Left lung (tissue), 14 donors: ENCODE measurements around the gene GPX8. TPM values are rescaled to one million over a fixed set of nuclear protein-coding genes. Genes with fewer than 3 reads are reported as not detected.
A peak's percentile ranks its signal among the peaks of the same experiment; 100 is the strongest.

Experiments used
- ATAC-seq: fragments of 200-7000 bp; cut with Tn5 transposase; one replicate; pipeline ENCODE4 v1.9.1; 2020; ENCODE audit warnings: moderate library complexity
- DNase-seq, 4 donors: peaks; one replicate each; pipeline ENCODE4 v3.0.0-alpha.2; 2013 to 2020
- H3K27ac ChIP-seq, 2 donors: fragments of 200-600 bp; sonication (generic) in 1 of 2; one replicate each; pipeline versions ENCODE4 v1.5.0 to v1.8.0; 2020 to 2021
- H3K27me3 ChIP-seq, 2 donors: fragments of 200-600 bp; sonication (generic) in 1 of 2; one replicate each; pipeline versions ENCODE4 v1.5.0 to v1.8.0; 2020 to 2021
- H3K36me3 ChIP-seq, 2 donors: fragments of 200-600 bp; sonication (generic) in 1 of 2; one replicate each; pipeline versions ENCODE4 v1.5.0 to v1.8.0; 2020 to 2021
- H3K4me1 ChIP-seq, 2 donors: fragments of 200-600 bp; one replicate each; pipeline ENCODE4 v1.8.0; 2021
- H3K4me3 ChIP-seq, 2 donors: fragments of 200-600 bp; sonication (generic) in 1 of 2; one replicate each; pipeline versions ENCODE4 v1.5.0 to v1.8.0; 2020 to 2021; ENCODE audit warnings: mild to moderate bottlenecking in 1 of 2
- H3K9me3 ChIP-seq, 2 donors: fragments of 200-600 bp; sonication (generic) in 1 of 2; one replicate each; pipeline versions ENCODE4 v1.5.0 to v1.8.0; 2020 to 2021
- intact Hi-C, 2 donors: fragments of 100-400 bp; cut with DNase I; formaldehyde crosslinking; loops; one replicate each; pipeline versions ENCODE4 v1.11.2 to v1.14.2; 2022
- long read RNA-seq, 12 donors: library from polyadenylated mRNA in 2 of 12; unstranded in 2 of 12; transcript quantifications; one replicate each; pipeline ENCODE4 v2.0.0 and lab custom pipeline, GENCODE V29; 2019 to 2026
- polyA plus RNA-seq, 6 donors: library from polyadenylated mRNA; unstranded; fragments of 120-200 nt; gene quantifications; one replicate each; pipeline ENCODE4 v1.2.1, GENCODE V29; 2013; ENCODE audit not compliant: insufficient read length in 6 of 6
- total RNA-seq, 2 donors: library from RNA; stranded (reverse); fragmentation: NEBNext Ultra II Directional; extraction: Animal tissue kit (Norgen Biotek cat#: 25700); gene quantifications; one replicate each; pipeline ENCODE4 v1.2.1, GENCODE V29; 2021
- TF ChIP-seq, protein P1 (sequence below), 2 donors: fragments of 200-600 bp; sonication (generic) in 1 of 2; IDR thresholded peaks; one replicate each; pipeline versions ENCODE4 v1.5.0 to v1.8.0; 2021; ENCODE audit warnings: antibody characterized with exemption in 2 of 2
- donor health status: DM: no; HTN: yes; CAD: no.
- donor health status: DM: no; HTN: no; CAD: no.

GPX8 gene, protein sequence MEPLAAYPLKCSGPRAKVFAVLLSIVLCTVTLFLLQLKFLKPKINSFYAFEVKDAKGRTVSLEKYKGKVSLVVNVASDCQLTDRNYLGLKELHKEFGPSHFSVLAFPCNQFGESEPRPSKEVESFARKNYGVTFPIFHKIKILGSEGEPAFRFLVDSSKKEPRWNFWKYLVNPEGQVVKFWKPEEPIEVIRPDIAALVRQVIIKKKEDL
- total RNA-seq (10 to 100 TPM; 28.0 to 49.6 TPM), polyA plus RNA-seq (10 to 100 TPM; 62.1 to 71.9 (median 69.1) TPM)
- long read RNA-seq, donor 1, transcript GPX8-203 (3 exons, 1,411 nt) = major isoform, 24 of 35 reads
- long read RNA-seq, donor 1, partial matches to known transcripts = 6 of 35 reads
- long read RNA-seq, donor 1, other reads (novel, unspliced or antisense) = 0 of 35 reads
- long read RNA-seq, donor 2, transcript GPX8-203 (3 exons, 1,411 nt) = major isoform, 22 of 27 reads
- long read RNA-seq, donor 2, partial matches to known transcripts = 0 of 27 reads
- long read RNA-seq, donor 2, other reads (novel, unspliced or antisense) = 0 of 27 reads
- long read RNA-seq, donor 3, transcript GPX8-203 (3 exons, 1,411 nt) = major isoform, 15 of 20 reads
- long read RNA-seq, donor 3, partial matches to known transcripts = 0 of 20 reads
- long read RNA-seq, donor 3, other reads (novel, unspliced or antisense) = 0 of 20 reads
- long read RNA-seq, donor 4, transcript GPX8-203 (3 exons, 1,411 nt) = major isoform, 25 of 28 reads
- long read RNA-seq, donor 4, partial matches to known transcripts = 0 of 28 reads
- long read RNA-seq, donor 4, other reads (novel, unspliced or antisense) = 2 of 28 reads
- long read RNA-seq, donor 5, transcript GPX8-203 (3 exons, 1,411 nt) = major isoform, 6 of 11 reads
- long read RNA-seq, donor 5, partial matches to known transcripts = 0 of 11 reads
- long read RNA-seq, donor 5, other reads (novel, unspliced or antisense) = 0 of 11 reads
- long read RNA-seq, donor 6, transcript GPX8-203 (3 exons, 1,411 nt) = major isoform, 18 of 22 reads
- long read RNA-seq, donor 6, partial matches to known transcripts = 0 of 22 reads
- long read RNA-seq, donor 6, other reads (novel, unspliced or antisense) = 0 of 22 reads
- long read RNA-seq, donor 7, partial matches to known transcripts = 0 of 7 reads
- long read RNA-seq, donor 7, other reads (novel, unspliced or antisense) = 0 of 7 reads
- long read RNA-seq, donor 8, transcript GPX8-203 (3 exons, 1,411 nt) = major isoform, 7 of 11 reads
- long read RNA-seq, donor 8, partial matches to known transcripts = 0 of 11 reads
- long read RNA-seq, donor 8, other reads (novel, unspliced or antisense) = 0 of 11 reads
- long read RNA-seq, donor 9 = 0 reads
- long read RNA-seq, donor 10, transcript GPX8-203 (3 exons, 1,411 nt) = major isoform, 12 of 15 reads
- long read RNA-seq, donor 10, partial matches to known transcripts = 1 of 15 reads
- long read RNA-seq, donor 10, other reads (novel, unspliced or antisense) = 0 of 15 reads
- long read RNA-seq, donor 11, partial matches to known transcripts = 0 of 5 reads
- long read RNA-seq, donor 11, other reads (novel, unspliced or antisense) = 0 of 5 reads
- long read RNA-seq, donor 12, transcript GPX8-203 (3 exons, 1,411 nt) = major isoform, 14 of 19 reads
- long read RNA-seq, donor 12, partial matches to known transcripts = 0 of 19 reads
- long read RNA-seq, donor 12, other reads (novel, unspliced or antisense) = 0 of 19 reads

DNA sequence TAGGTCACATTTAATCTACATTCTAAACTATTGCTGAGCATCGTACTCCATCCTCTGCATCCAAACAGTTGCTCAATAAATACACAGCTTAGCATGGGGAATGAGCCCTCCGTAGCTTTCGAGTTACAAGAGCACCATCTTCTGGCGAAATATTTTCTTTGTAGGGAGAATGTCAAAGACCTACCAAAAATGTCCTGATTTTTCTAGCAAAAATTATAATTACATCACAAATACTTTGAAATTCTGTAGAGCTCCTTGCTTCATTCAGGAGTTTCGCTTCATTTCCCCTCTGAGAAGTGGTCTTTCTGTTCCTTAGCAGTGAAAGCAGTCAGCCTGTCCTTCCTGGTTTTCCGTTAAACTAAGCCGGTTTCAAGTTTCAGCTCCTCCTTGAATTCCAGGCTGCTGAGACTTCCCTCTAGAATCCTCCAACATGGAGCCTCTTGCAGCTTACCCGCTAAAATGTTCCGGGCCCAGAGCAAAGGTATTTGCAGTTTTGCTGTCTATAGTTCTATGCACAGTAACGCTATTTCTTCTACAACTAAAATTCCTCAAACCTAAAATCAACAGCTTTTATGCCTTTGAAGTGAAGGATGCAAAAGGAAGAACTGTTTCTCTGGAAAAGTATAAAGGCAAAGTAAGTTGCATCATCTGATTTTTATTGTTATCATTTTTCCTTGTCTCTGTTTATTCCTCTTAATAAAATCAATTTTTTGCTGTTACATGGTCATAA lies at the start of gene GPX8:
Gene GPX8 (plus strand): TSS at position 409 of the 730 bp plus-strand sequence. CDS start 22 bp downstream, at position 431.
- TF ChIP-seq, protein P1, sequence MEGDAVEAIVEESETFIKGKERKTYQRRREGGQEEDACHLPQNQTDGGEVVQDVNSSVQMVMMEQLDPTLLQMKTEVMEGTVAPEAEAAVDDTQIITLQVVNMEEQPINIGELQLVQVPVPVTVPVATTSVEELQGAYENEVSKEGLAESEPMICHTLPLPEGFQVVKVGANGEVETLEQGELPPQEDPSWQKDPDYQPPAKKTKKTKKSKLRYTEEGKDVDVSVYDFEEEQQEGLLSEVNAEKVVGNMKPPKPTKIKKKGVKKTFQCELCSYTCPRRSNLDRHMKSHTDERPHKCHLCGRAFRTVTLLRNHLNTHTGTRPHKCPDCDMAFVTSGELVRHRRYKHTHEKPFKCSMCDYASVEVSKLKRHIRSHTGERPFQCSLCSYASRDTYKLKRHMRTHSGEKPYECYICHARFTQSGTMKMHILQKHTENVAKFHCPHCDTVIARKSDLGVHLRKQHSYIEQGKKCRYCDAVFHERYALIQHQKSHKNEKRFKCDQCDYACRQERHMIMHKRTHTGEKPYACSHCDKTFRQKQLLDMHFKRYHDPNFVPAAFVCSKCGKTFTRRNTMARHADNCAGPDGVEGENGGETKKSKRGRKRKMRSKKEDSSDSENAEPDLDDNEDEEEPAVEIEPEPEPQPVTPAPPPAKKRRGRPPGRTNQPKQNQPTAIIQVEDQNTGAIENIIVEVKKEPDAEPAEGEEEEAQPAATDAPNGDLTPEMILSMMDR (IDR thresholded peaks at IDR 0.05) = peak; percentile 16 to 27
- Histone ChIP-seq H3K4me1 (no peaks in the 10 kb centered on the region), H3K36me3 (no peaks in the 10 kb centered on the region), H3K27ac (peak within 1 kb of the TSS; percentile 45 to 61), H3K9me3 (no peaks in the 10 kb centered on the region), H3K27me3 (peaks cover 0 to 38% of the 10 kb centered on the region in 2 donors), H3K4me3 (peak within 1 kb of the TSS; percentile 18 to 26)
- peak in 2 of 4 donors; percentile 74 to 82 for DNase-seq
- intact Hi-C loops = no loop called here
- peak; percentile 92 for ATAC-seq

DNA sequence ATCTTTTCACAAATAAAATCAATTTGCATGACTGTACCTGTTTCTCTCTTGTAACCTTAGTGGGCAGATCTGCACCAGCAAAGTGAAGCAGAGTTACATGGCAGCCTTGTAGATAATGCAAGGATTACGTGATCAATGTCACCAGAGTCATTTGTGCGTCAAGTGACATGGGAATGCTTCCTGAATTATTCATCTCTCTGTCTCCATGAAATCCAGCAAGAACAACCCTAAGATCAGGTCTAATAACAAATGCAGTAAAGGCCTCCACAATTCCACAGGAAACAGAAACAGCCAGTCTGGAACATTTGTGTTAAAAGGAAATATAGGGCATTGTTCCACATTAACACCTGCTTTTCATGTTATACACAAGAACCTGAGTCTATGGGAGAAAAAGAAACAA lies 49.8 kb upstream of the GPX8 start:
- Histone ChIP-seq H3K4me3 (no peak overlapping the region), H3K9me3 (no peaks in the 10 kb centered on the region), H3K27me3 (no peaks in the 10 kb centered on the region), H3K36me3 (no peaks in the 10 kb centered on the region), H3K4me1 (no peaks in the 10 kb centered on the region), H3K27ac (no peak overlapping the region)
- TF ChIP-seq, protein P1 (IDR thresholded peaks at IDR 0.05) = no peak
- ATAC-seq (no peak), DNase-seq (no peak)
- intact Hi-C loops = no loop called here

- no peak for DNase-seq
- Histone ChIP-seq H3K27me3 (peaks cover 0 to 3% of the 10 kb centered on the region in 2 donors), H3K9me3 (no peaks in the 10 kb centered on the region), H3K4me3 (no peak overlapping the region), H3K4me1 (no peaks in the 10 kb centered on the region), H3K27ac (no peak overlapping the region), H3K36me3 (no peaks in the 10 kb centered on the region)
- TF ChIP-seq, protein P1 (IDR thresholded peaks at IDR 0.05) = no peak
- intact Hi-C loops = no loop called here
- ATAC-seq = no peak
These were observed 46.6 kb upstream of the GPX8 start for GRCh38 chr5:55113327-55113726.

GRCh38 chr5:55114061-55114460 lies 45.9 kb upstream of the GPX8 start:
- TF ChIP-seq, protein P1 (IDR thresholded peaks at IDR 0.05) = no peak
- Histone ChIP-seq H3K9me3 (no peaks in the 10 kb centered on the region), H3K4me3 (no peak overlapping the region), H3K27ac (no peak overlapping the region), H3K4me1 (no peaks in the 10 kb centered on the region), H3K27me3 (peaks cover 0 to 3% of the 10 kb centered on the region in 2 donors), H3K36me3 (no peaks in the 10 kb centered on the region)
- intact Hi-C loops = no loop called here
- ATAC-seq (no peak), DNase-seq (no peak)
